MM.1S (cell line): Measurements from ENCODE around the gene CACNA1I.

Experiments
- DNase-seq: peaks from one replicate; pipeline ENCODE4 v3.0.0-alpha.2; 2015
- H2AFZ ChIP-seq: fragments of 300-600 bp; sonication (generic); 2 replicates; pipeline ENCODE4 v1.6.0; 2016; ENCODE audit warnings: antibody characterized with exemption, low read length
- H3F3A ChIP-seq: fragments of 300-600 bp; sonication (generic); 2 replicates; pipeline ENCODE4 v1.6.1; 2016; ENCODE audit warnings: mild to moderate bottlenecking, antibody characterized with exemption, low read length, moderate library complexity, mixed read lengths; ENCODE audit not compliant: insufficient read depth
- H3K27ac ChIP-seq: fragments of 300-600 bp; sonication (generic); 2 replicates; pipeline ENCODE4 v1.5.1; 2016; ENCODE audit warnings: mild to moderate bottlenecking, low read length
- H3K27me3 ChIP-seq: fragments of 300-600 bp; sonication (generic); replicated peaks from 2 replicates; pipeline ENCODE4 v1.6.0; 2016; ENCODE audit warnings: low read length; ENCODE audit not compliant: insufficient read depth
- H3K36me3 ChIP-seq: fragments of 300-600 bp; sonication (generic); replicated peaks from 2 replicates; pipeline ENCODE4 v1.6.1; 2016; ENCODE audit warnings: mild to moderate bottlenecking, low read length, mixed read lengths; ENCODE audit not compliant: insufficient read depth
- H3K4me1 ChIP-seq: fragments of 300-600 bp; sonication (generic); 2 replicates; pipeline ENCODE4 v1.6.1; 2016; ENCODE audit warnings: low read length, mixed read lengths
- H3K4me2 ChIP-seq: fragments of 300-600 bp; sonication (generic); 2 replicates; pipeline ENCODE4 v1.6.0; 2016; ENCODE audit warnings: low read depth, low read length
- H3K4me3 ChIP-seq: fragments of 300-600 bp; sonication (generic); 2 replicates; pipeline ENCODE4 v1.5.1; 2016; ENCODE audit warnings: low read length, mixed read lengths
- H3K79me2 ChIP-seq: fragments of 300-600 bp; sonication (generic); 2 replicates; pipeline ENCODE4 v1.6.1; 2016; ENCODE audit warnings: mixed run types, low read length, mixed read lengths
- H3K9ac ChIP-seq: fragments of 300-600 bp; sonication (generic); 2 replicates; pipeline ENCODE4 v1.6.1; 2016; ENCODE audit warnings: low read length, mixed read lengths
- H3K9me2 ChIP-seq: fragments of 300-600 bp; sonication (generic); replicated peaks from 2 replicates; pipeline ENCODE4 v1.6.1; 2016; ENCODE audit warnings: mild to moderate bottlenecking, low read length, mixed read lengths; ENCODE audit not compliant: insufficient read depth
- H3K9me3 ChIP-seq: fragments of 300-600 bp; sonication (generic); replicated peaks from 2 replicates; pipeline ENCODE4 v1.6.1; 2016; ENCODE audit warnings: mild to moderate bottlenecking, low read length, mixed read lengths; ENCODE audit not compliant: insufficient read depth
- H4K20me1 ChIP-seq: fragments of 300-600 bp; sonication (generic); 2 replicates; pipeline ENCODE4 v1.6.1; 2016; ENCODE audit warnings: mild to moderate bottlenecking, low read length, moderate library complexity, mixed read lengths; ENCODE audit not compliant: insufficient read depth
- CTCF ChIP-seq: fragments of 300-600 bp; sonication (generic); IDR thresholded peaks from 2 replicates; pipeline ENCODE4 v1.5.1; 2016; ENCODE audit warnings: antibody characterized with exemption, low read length, mixed read lengths
- EZH2 ChIP-seq: fragments of 300-600 bp; sonication (generic); optimal IDR thresholded peaks from 2 replicates; pipeline ENCODE3; 2017; ENCODE audit warnings: low read depth, mild to moderate bottlenecking, antibody characterized with exemption, low read length, mixed read lengths
- EZH2phosphoT487 ChIP-seq: fragments of 300-600 bp; sonication (generic); IDR thresholded peaks from 2 replicates; pipeline ENCODE4 v1.6.1; 2018; ENCODE audit warnings: antibody characterized with exemption, low read length

The CACNA1I gene

GRCh38 chr22:39652990-39653786 lies 82.6 kb downstream of the CACNA1I start:
- no peaks in the 10 kb centered on the region for H3K9me3 ChIP-seq
- no peak overlapping the region for H3K4me2 ChIP-seq
- no peaks in the 10 kb centered on the region for H3F3A ChIP-seq
- H3K27me3 ChIP-seq: peaks cover 64% of the 10 kb centered on the region
- no peak overlapping the region for H3K27ac ChIP-seq
- no peaks in the 10 kb centered on the region for H3K9me2 ChIP-seq
- no peaks in the 10 kb centered on the region for H3K79me2 ChIP-seq
- H3K36me3 ChIP-seq: no peaks in the 10 kb centered on the region
- no peak overlapping the region for H3K4me3 ChIP-seq
- no peaks in the 10 kb centered on the region for H4K20me1 ChIP-seq
- no peaks in the 10 kb centered on the region for H3K4me1 ChIP-seq
- H2AFZ ChIP-seq: no peak overlapping the region
- no peak overlapping the region for H3K9ac ChIP-seq
- no peak for DNase-seq
- no peak for TF ChIP-seq EZH2
- no peak for TF ChIP-seq EZH2phosphoT487
- no peak for TF ChIP-seq CTCF

- Histone ChIP-seq H3K4me1 (no peaks in the 10 kb centered on the region), H3K9me3 (no peaks in the 10 kb centered on the region), H3K79me2 (no peaks in the 10 kb centered on the region), H3K4me3 (no peak overlapping the region), H4K20me1 (no peaks in the 10 kb centered on the region), H3K9me2 (no peaks in the 10 kb centered on the region), H3K9ac (no peak overlapping the region), H3K27me3 (peaks cover 64% of the 10 kb centered on the region), H3K27ac (no peak overlapping the region), H3K36me3 (no peaks in the 10 kb centered on the region), H3F3A (no peaks in the 10 kb centered on the region), H3K4me2 (no peak overlapping the region), H2AFZ (no peak overlapping the region)
- DNase-seq: no peak
- TF ChIP-seq CTCF: no peak
- TF ChIP-seq EZH2phosphoT487: no peak
- TF ChIP-seq EZH2: no peak
Observed at GRCh38 chr22:39653787-39654077, 83.2 kb downstream of the CACNA1I start.

GRCh38 chr22:39654131-39654926 lies 83.8 kb downstream of the CACNA1I start:
- H3K9ac ChIP-seq: no peak overlapping the region
- H3K27me3 ChIP-seq: peaks cover 64% of the 10 kb centered on the region
- H3K9me3 ChIP-seq: no peaks in the 10 kb centered on the region
- no peak overlapping the region for H2AFZ ChIP-seq
- H3K27ac ChIP-seq: no peak overlapping the region
- H3K36me3 ChIP-seq: no peaks in the 10 kb centered on the region
- TF ChIP-seq EZH2phosphoT487 (no peak), CTCF (no peak), EZH2 (no peak)
- no peaks in the 10 kb centered on the region for H4K20me1 ChIP-seq
- no peak for DNase-seq
- H3K4me2 ChIP-seq: no peak overlapping the region
- H3K9me2 ChIP-seq: no peaks in the 10 kb centered on the region
- no peak overlapping the region for H3K4me3 ChIP-seq
- no peaks in the 10 kb centered on the region for H3K79me2 ChIP-seq
- H3F3A ChIP-seq: no peaks in the 10 kb centered on the region
- no peaks in the 10 kb centered on the region for H3K4me1 ChIP-seq
